ENCODE results near the gene BBS2. TPM values are rescaled to one million over a fixed set of nuclear protein-coding genes. Genes with fewer than 3 reads are reported as not detected.

BBS2 gene
- total RNA-seq, 1 experiment from 2014 or later, result 27.7 TPM

DNA sequence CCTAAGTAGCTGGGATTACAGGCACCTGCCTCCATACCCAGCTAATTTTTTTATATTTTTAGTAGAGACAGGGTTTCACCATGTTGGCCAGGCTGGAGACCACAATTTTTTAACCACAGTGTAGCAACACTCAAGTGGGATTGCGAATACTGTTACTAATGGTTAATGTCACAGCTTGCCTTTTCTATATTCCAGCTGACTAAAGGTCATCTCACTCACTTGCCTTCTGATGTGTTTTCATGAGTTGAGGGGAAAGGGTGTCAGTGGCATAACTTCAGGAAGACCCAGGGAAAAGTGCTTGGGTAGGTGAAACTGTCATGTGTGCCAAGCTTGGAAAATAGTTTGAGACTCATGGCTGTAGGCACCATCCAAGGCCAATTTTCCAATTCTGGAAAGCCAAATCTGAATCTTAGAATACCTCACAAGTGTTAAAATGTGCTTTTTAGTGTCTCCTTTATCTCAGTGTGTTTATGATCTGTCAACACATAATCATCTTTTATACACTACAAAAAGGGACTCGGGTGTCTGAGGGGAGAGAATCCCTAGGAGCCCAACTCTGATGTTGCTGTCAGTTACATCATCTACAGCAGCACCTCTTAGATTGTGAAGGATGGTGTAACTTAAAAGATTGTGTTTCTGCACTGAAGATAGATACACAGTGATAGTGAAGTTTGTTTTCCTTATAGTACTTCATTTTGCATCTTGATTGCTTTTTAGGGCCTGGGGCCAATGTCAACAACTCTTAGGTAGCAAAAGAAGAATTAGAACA, 41.4 kb downstream of the BBS2 start:
- Mint-ChIP-seq H3K9me3 (ENCODE audit: unreplicated experiment) (no peaks in the 10 kb centered on the region), H3K27me3 (ENCODE audit: insufficient read depth, unreplicated experiment) (no peaks in the 10 kb centered on the region), H3K4me3 (ENCODE audit: unreplicated experiment) (no peak overlapping the region), H3K36me3 (ENCODE audit: insufficient read depth, unreplicated experiment) (peaks cover 62% of the 10 kb centered on the region), H3K27ac (ENCODE audit: unreplicated experiment) (peak overlapping the region; percentile 50), H3K4me1 (ENCODE audit: low read depth, unreplicated experiment) (no peaks in the 10 kb centered on the region)
- ChIA-PET POLR2A (no interaction called here), CTCF (no interaction called here)
- no peaks in the 10 kb centered on the region for H3K4me1 ChIP-seq
- H3K36me3 ChIP-seq (ENCODE audit: control insufficient read depth, insufficient read depth, low read length), result no peaks in the 10 kb centered on the region; the same call in 1 of the 2 replicates
- intact Hi-C loops (cut with micrococcal nuclease; ENCODE audit: unreplicated experiment), result no loop called here
- no peaks in the 10 kb centered on the region for H3K27me3 ChIP-seq (replicated peaks; ENCODE audit: control insufficient read depth, insufficient read depth, low read length)
- BruUV-seq (replicated peaks), result no TSS peak
- peak in 1 of 2 experiments; percentile 27 for DNase-seq
- no peak overlapping the region for H3K4me3 ChIP-seq (ENCODE audit: low read depth, low read length)
- TF ChIP-seq, protein P1, sequence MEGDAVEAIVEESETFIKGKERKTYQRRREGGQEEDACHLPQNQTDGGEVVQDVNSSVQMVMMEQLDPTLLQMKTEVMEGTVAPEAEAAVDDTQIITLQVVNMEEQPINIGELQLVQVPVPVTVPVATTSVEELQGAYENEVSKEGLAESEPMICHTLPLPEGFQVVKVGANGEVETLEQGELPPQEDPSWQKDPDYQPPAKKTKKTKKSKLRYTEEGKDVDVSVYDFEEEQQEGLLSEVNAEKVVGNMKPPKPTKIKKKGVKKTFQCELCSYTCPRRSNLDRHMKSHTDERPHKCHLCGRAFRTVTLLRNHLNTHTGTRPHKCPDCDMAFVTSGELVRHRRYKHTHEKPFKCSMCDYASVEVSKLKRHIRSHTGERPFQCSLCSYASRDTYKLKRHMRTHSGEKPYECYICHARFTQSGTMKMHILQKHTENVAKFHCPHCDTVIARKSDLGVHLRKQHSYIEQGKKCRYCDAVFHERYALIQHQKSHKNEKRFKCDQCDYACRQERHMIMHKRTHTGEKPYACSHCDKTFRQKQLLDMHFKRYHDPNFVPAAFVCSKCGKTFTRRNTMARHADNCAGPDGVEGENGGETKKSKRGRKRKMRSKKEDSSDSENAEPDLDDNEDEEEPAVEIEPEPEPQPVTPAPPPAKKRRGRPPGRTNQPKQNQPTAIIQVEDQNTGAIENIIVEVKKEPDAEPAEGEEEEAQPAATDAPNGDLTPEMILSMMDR (IDR thresholded peaks at IDR 0.05; ENCODE audit: insufficient read depth in 1 of 2, low read depth in 1 of 2, low read length in 1 of 2, severe bottlenecking in 1 of 2, unreplicated experiment in 1 of 2), result no peak
- no peaks in the 10 kb centered on the region for H3K9me3 ChIP-seq

DNA sequence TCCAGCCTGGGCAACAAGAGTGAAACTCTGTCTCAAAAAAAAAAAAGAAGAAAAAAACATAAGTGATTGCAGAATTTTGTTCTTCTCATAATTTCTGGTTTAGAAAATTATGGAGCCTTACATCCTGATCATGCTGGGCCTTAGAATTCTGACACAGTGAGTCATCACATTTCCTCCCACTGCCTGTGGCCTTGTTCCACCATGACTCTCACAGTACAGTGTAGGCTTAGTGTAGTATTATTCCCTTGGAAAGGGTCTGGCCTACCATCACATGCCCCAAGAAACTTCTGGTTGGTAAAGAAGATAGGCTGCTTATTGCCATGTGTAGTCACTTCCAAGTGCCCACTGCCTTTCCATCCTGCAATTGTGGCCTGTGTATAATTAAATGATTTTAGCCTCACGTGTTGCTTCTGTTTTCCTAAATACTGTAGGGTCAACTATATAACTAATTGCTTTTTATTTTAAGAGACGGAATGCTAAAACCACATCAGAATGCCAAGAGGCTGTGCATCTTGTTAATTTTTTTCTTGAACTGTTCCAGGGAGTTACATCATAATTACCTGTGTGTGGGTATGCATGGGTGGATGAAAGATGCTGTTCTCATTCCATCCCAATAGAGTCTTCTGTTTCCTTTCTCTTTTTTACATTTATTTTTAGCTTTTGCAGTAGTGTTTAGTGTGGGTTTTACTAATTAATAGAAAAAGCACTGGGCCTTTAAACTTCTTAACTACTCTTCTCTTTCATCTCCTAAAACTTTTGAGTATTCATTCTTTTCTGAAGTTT, 42.5 kb downstream of the BBS2 start:
- H3K4me1 Mint-ChIP-seq (ENCODE audit: low read depth, unreplicated experiment), result no peaks in the 10 kb centered on the region
- H3K27ac Mint-ChIP-seq (ENCODE audit: unreplicated experiment), result no peak overlapping the region
- peaks cover 74% of the 10 kb centered on the region for H3K36me3 Mint-ChIP-seq (ENCODE audit: insufficient read depth, unreplicated experiment)
- Histone ChIP-seq H3K9me3 (no peaks in the 10 kb centered on the region), H3K4me3 (ENCODE audit: low read depth, low read length) (no peak overlapping the region), H3K4me1 (no peaks in the 10 kb centered on the region), H3K36me3 (ENCODE audit: control insufficient read depth, insufficient read depth, low read length) (no peaks in the 10 kb centered on the region; the same call in 1 of the 2 replicates), H3K27me3 (replicated peaks; ENCODE audit: control insufficient read depth, insufficient read depth, low read length) (no peaks in the 10 kb centered on the region)
- ChIA-PET POLR2A (no interaction called here), CTCF (no interaction called here)
- H3K4me3 Mint-ChIP-seq (ENCODE audit: unreplicated experiment), result no peak overlapping the region
- intact Hi-C loops (cut with micrococcal nuclease; ENCODE audit: unreplicated experiment), result no loop called here
- no peaks in the 10 kb centered on the region for H3K27me3 Mint-ChIP-seq (ENCODE audit: insufficient read depth, unreplicated experiment)
- TSS peak; percentile 53 for BruUV-seq (replicated peaks)
- TF ChIP-seq, protein P1 (IDR thresholded peaks at IDR 0.05; ENCODE audit: insufficient read depth in 1 of 2, low read depth in 1 of 2, low read length in 1 of 2, severe bottlenecking in 1 of 2, unreplicated experiment in 1 of 2), result no peak
- no peak for DNase-seq
- no peaks in the 10 kb centered on the region for H3K9me3 Mint-ChIP-seq (ENCODE audit: unreplicated experiment)

DNA sequence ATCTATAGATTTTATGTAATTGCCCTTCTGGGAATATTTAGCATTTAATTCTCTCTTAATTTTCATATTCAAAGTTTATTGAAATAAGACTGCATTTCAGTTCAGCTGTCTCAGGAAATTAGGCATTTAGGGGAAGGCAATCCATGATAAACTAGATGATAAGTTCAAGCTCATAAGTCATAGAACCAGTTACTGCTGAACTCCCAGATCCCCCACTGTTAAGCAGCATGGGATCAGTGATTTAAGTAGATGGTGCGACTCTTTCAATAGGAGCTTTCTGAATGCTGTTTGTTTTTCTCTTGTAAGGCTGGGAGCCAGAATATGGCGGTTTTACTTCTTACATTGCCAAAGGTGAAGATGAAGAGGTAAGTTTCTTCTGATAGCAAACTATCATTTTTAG, 44.6 kb downstream of the BBS2 start:
- BruUV-seq (replicated peaks), result no TSS peak
- H3K27me3 ChIP-seq (replicated peaks; ENCODE audit: control insufficient read depth, insufficient read depth, low read length), result no peaks in the 10 kb centered on the region
- TF ChIP-seq, protein P1 (IDR thresholded peaks at IDR 0.05; ENCODE audit: insufficient read depth in 1 of 2, low read depth in 1 of 2, low read length in 1 of 2, severe bottlenecking in 1 of 2, unreplicated experiment in 1 of 2), result no peak
- Mint-ChIP-seq H3K9me3 (ENCODE audit: unreplicated experiment) (no peaks in the 10 kb centered on the region), H3K27me3 (ENCODE audit: insufficient read depth, unreplicated experiment) (no peaks in the 10 kb centered on the region), H3K27ac (ENCODE audit: unreplicated experiment) (no peak overlapping the region), H3K36me3 (ENCODE audit: insufficient read depth, unreplicated experiment) (peaks cover 95% of the 10 kb centered on the region), H3K4me1 (ENCODE audit: low read depth, unreplicated experiment) (no peaks in the 10 kb centered on the region), H3K4me3 (ENCODE audit: unreplicated experiment) (no peak overlapping the region)
- H3K4me3 ChIP-seq (ENCODE audit: low read depth, low read length), result no peak overlapping the region
- H3K4me1 ChIP-seq, result no peaks in the 10 kb centered on the region
- POLR2A ChIA-PET, result no interaction called here
- CTCF ChIA-PET, result interaction anchor here (0.7 kb wide), 1 partner anchor 10 kb away, joined by 3 read pairs; no protein-coding TSS in a partner anchor
- intact Hi-C loops (cut with micrococcal nuclease; ENCODE audit: unreplicated experiment), result no loop called here
- peaks cover 1% of the 10 kb centered on the region for H3K36me3 ChIP-seq (ENCODE audit: control insufficient read depth, insufficient read depth, low read length)
- DNase-seq, result no peak
- no peaks in the 10 kb centered on the region for H3K9me3 ChIP-seq

Measured in Caco-2 (cell line).